ENCODE measurements around the gene SLC28A2. TPM values are rescaled to one million over a fixed set of nuclear protein-coding genes. Genes with fewer than 3 reads are reported as not detected.

SLC28A2 gene
- total RNA-seq, 2 experiments from 2014 or later: not detected

GRCh38 chr15:45212493-45212892 lies 39.5 kb upstream of the SLC28A2 start:
- Histone ChIP-seq H3K4me1 (ENCODE audit: insufficient read depth, low read length, poor library complexity, severe bottlenecking) (no peaks in the 10 kb centered on the region), H3K36me3 (ENCODE audit: insufficient read depth, low read length) (no peaks in the 10 kb centered on the region), H3K27ac (ENCODE audit: low read depth, low read length, poor library complexity, severe bottlenecking) (no peak overlapping the region), H3K79me2 (ENCODE audit: insufficient read depth, low read depth, low read length) (no peaks in the 10 kb centered on the region), H3K9me2 (ENCODE audit: insufficient read depth, low read length) (no peaks in the 10 kb centered on the region), H3K4me3 (ENCODE audit: low read depth, low read length, poor library complexity, severe bottlenecking) (no peak overlapping the region), H4K20me1 (ENCODE audit: insufficient read depth, low read length) (no peaks in the 10 kb centered on the region), H2AFZ (ENCODE audit: low read length) (no peak overlapping the region), H3K9me3 (ENCODE audit: low read length) (no peaks in the 10 kb centered on the region), H3K4me2 (ENCODE audit: low read length) (no peak overlapping the region)
- no peak for DNase-seq (ENCODE audit: low spot score)
- intact Hi-C loops (cut with micrococcal nuclease; ENCODE audit: unreplicated experiment): no loop called here
- ChIA-PET CTCF (ENCODE audit: unreplicated experiment) (no interaction called here), POLR2A (no interaction called here)
- no TSS peak for BruUV-seq (replicated peaks)
- no peak for TF ChIP-seq CTCF (conservative IDR thresholded peaks at IDR 0.05; ENCODE audit: low read length)
- TF ChIP-seq EZH2phosphoT487 (IDR thresholded peaks at IDR 0.05; ENCODE audit: borderline replicate concordance, low read depth, low read length): no peak

- no peak overlapping the region for H3K4me2 ChIP-seq (ENCODE audit: low read length)
- no peaks in the 10 kb centered on the region for H3K9me2 ChIP-seq (ENCODE audit: insufficient read depth, low read length)
- no peaks in the 10 kb centered on the region for H3K4me1 ChIP-seq (ENCODE audit: insufficient read depth, low read length, poor library complexity, severe bottlenecking)
- intact Hi-C loops (cut with micrococcal nuclease; ENCODE audit: unreplicated experiment): no loop called here
- BruUV-seq (replicated peaks): no TSS peak
- CTCF ChIA-PET (ENCODE audit: unreplicated experiment): no interaction called here
- H4K20me1 ChIP-seq (ENCODE audit: insufficient read depth, low read length): no peaks in the 10 kb centered on the region
- no peak for DNase-seq (ENCODE audit: low spot score)
- no peak overlapping the region for H2AFZ ChIP-seq (ENCODE audit: low read length)
- TF ChIP-seq CTCF (conservative IDR thresholded peaks at IDR 0.05; ENCODE audit: low read length) (no peak), EZH2phosphoT487 (IDR thresholded peaks at IDR 0.05; ENCODE audit: borderline replicate concordance, low read depth, low read length) (no peak)
- H3K27ac ChIP-seq (ENCODE audit: low read depth, low read length, poor library complexity, severe bottlenecking): no peak overlapping the region
- H3K79me2 ChIP-seq (ENCODE audit: insufficient read depth, low read depth, low read length): no peaks in the 10 kb centered on the region
- no peak overlapping the region for H3K4me3 ChIP-seq (ENCODE audit: low read depth, low read length, poor library complexity, severe bottlenecking)
- no peaks in the 10 kb centered on the region for H3K36me3 ChIP-seq (ENCODE audit: insufficient read depth, low read length)
- H3K9me3 ChIP-seq (ENCODE audit: low read length): no peaks in the 10 kb centered on the region
- POLR2A ChIA-PET: interaction anchor here (0.7 to 1.1 kb wide), 2 partner anchors 15 to 33 kb away, joined by 3 to 4 read pairs; no protein-coding TSS in a partner anchor
Measured at GRCh38 chr15:45221053-45221599, 30.9 kb upstream of the SLC28A2 start.

- no peaks in the 10 kb centered on the region for H3K9me2 ChIP-seq (ENCODE audit: insufficient read depth, low read length)
- H3K27ac ChIP-seq (ENCODE audit: low read depth, low read length, poor library complexity, severe bottlenecking): no peak overlapping the region
- no peak overlapping the region for H3K4me2 ChIP-seq (ENCODE audit: low read length)
- POLR2A ChIA-PET: no interaction called here
- H3K9me3 ChIP-seq (ENCODE audit: low read length): no peaks in the 10 kb centered on the region
- H3K4me1 ChIP-seq (ENCODE audit: insufficient read depth, low read length, poor library complexity, severe bottlenecking): no peaks in the 10 kb centered on the region
- TF ChIP-seq EZH2phosphoT487 (IDR thresholded peaks at IDR 0.05; ENCODE audit: borderline replicate concordance, low read depth, low read length) (no peak), CTCF (conservative IDR thresholded peaks at IDR 0.05; ENCODE audit: low read length) (no peak)
- CTCF ChIA-PET (ENCODE audit: unreplicated experiment): no interaction called here
- intact Hi-C loops (cut with micrococcal nuclease; ENCODE audit: unreplicated experiment): no loop called here
- no peaks in the 10 kb centered on the region for H4K20me1 ChIP-seq (ENCODE audit: insufficient read depth, low read length)
- no peak overlapping the region for H3K4me3 ChIP-seq (ENCODE audit: low read depth, low read length, poor library complexity, severe bottlenecking)
- no peaks in the 10 kb centered on the region for H3K79me2 ChIP-seq (ENCODE audit: insufficient read depth, low read depth, low read length)
- H2AFZ ChIP-seq (ENCODE audit: low read length): no peak overlapping the region
- BruUV-seq (replicated peaks): no TSS peak
- H3K36me3 ChIP-seq (ENCODE audit: insufficient read depth, low read length): no peaks in the 10 kb centered on the region
- no peak for DNase-seq (ENCODE audit: low spot score)
Measured at GRCh38 chr15:45221967-45222366, 30.1 kb upstream of the SLC28A2 start.
